HG03095 (cell line): ENCODE data around the gene SFXN2.
"Not testable (repeated sequence)": the region's sequence is repeated elsewhere in the genome, so short reads cannot be mapped to it uniquely, and the experiment has no call there.

Experiments
- ATAC-seq: cut with Tn5 transposase; IDR thresholded peaks from one replicate; pipeline ENCODE4 v1.9.1; 2021; ENCODE audit warnings: moderate library complexity; ENCODE audit not compliant: unreplicated experiment

SFXN2 gene

GRCh38 chr10:102714621-102715455 is at the start of gene SFXN2:
TSS of gene SFXN2 (plus strand) at chr10:102714636. CDS start at chr10:102726637, 12,001 bp downstream.
- ATAC-seq: peak; percentile 17

GRCh38 chr10:102665904-102666509 is 48.4 kb upstream of the SFXN2 start:
- no peak for ATAC-seq

- not testable (repeated sequence) for ATAC-seq
These were observed 47.0 kb upstream of the SFXN2 start for GRCh38 chr10:102667411-102667810.

GRCh38 chr10:102668326-102669107 is 45.9 kb upstream of the SFXN2 start:
- ATAC-seq: no peak

- no peak for ATAC-seq
These were observed 45.0 kb upstream of the SFXN2 start for GRCh38 chr10:102669206-102670064.

- ATAC-seq: no peak
These were observed 44.3 kb upstream of the SFXN2 start for GRCh38 chr10:102670065-102670670.

GRCh38 chr10:102670871-102671434 is 43.5 kb upstream of the SFXN2 start:
- ATAC-seq: no peak

GRCh38 chr10:102673236-102673818 is 41.1 kb upstream of the SFXN2 start:
- ATAC-seq: no peak

GRCh38 chr10:102673819-102674511 is 40.5 kb upstream of the SFXN2 start:
- ATAC-seq: no peak

GRCh38 chr10:102674566-102674965 is 39.9 kb upstream of the SFXN2 start:
- ATAC-seq: no peak

GRCh38 chr10:102675011-102675665 is 39.3 kb upstream of the SFXN2 start:
- no peak for ATAC-seq

GRCh38 chr10:102675666-102676533 is 38.5 kb upstream of the SFXN2 start:
- no peak for ATAC-seq

GRCh38 chr10:102676534-102677315 is 37.7 kb upstream of the SFXN2 start:
- no peak for ATAC-seq

- ATAC-seq: no peak
These were observed 36.9 kb upstream of the SFXN2 start for GRCh38 chr10:102677331-102678067.

- no peak for ATAC-seq
These were observed 36.4 kb upstream of the SFXN2 start for GRCh38 chr10:102678068-102678400.

GRCh38 chr10:102678842-102679289 is 35.6 kb upstream of the SFXN2 start:
- ATAC-seq: no peak
